Fibroblast of the aortic adventitia (primary cell): Measurements from ENCODE around the gene USP49. TPM values are rescaled to one million over a fixed set of nuclear protein-coding genes. Genes with fewer than 3 reads are reported as not detected.
A peak's percentile ranks its signal among the peaks of the same experiment; 100 is the strongest.
"Not testable (repeated sequence)": the region's sequence is repeated elsewhere in the genome, so short reads cannot be mapped to it uniquely, and the experiment has no call there.

Experiments
- DNase-seq: peaks from one replicate; pipeline ENCODE4 v3.0.0-alpha.2; 2010; ENCODE audit warnings: low read depth
- H3K4me3 ChIP-seq: 2 replicates; pipeline ENCODE4 v1.5.1; 2011; ENCODE audit warnings: low read depth, mild to moderate bottlenecking, control low read depth, low read length, moderate library complexity
- CTCF ChIP-seq: IDR thresholded peaks from 2 replicates; pipeline ENCODE4 v1.5.1; 2011; ENCODE audit warnings: mild to moderate bottlenecking, low read length, control low read depth, inconsistent platforms; ENCODE audit not compliant: insufficient read depth
- total RNA-seq: library from RNA; depleted of rRNA; stranded (reverse); fragments of >200 nt; gene quantifications from 2 replicates; pipeline ENCODE4 v1.2.3, GENCODE V29; 2012; ENCODE audit warnings: low replicate concordance

The USP49 gene
- total RNA-seq = 2.7 and 11.2 TPM in 2 replicates

- TF ChIP-seq CTCF = no peak
- H3K4me3 ChIP-seq = peak within 1 kb of the TSS; percentile 82
- DNase-seq = peak; percentile 83
Observed at GRCh38 chr6:41895300-41896233, at the start of gene USP49. Gene USP49 (minus strand): TSS chr6:41895375. CDS start chr6:41806983, 88,392 bp downstream.

- no peak for TF ChIP-seq CTCF
- DNase-seq = no peak
Observed at GRCh38 chr6:41943456-41943855, 48.3 kb upstream of the USP49 start.

DNA sequence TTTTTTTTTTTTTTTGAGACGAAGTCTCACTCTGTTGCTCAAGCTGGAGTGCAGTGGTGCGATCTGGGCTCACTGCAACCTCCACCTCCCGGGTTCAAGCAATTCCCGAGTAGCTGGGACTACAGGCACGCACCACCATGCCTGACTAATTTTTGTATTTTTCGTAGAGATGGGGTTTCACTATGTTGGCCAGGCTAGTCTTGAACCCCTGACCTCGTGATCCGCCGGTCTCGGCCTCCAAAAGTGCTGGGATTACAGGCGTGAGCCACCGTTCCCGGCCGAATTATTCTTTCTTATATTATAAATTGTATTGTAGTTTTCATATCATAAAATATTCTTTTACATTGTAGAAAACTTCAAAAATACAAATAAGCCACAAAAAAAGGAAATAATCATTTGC, 47.7 kb upstream of the USP49 start:
- not testable (repeated sequence) for H3K4me3 ChIP-seq, DNase-seq

More at GRCh38 chr6:41943456-41943855, 48.3 kb upstream of the USP49 start:
- no peak overlapping the region for H3K4me3 ChIP-seq

- DNase-seq = peak; percentile 77
- no peak for TF ChIP-seq CTCF
- peak overlapping the region; percentile 95 for H3K4me3 ChIP-seq
Observed at GRCh38 chr6:41942067-41942851, 47.1 kb upstream of the USP49 start.

DNA sequence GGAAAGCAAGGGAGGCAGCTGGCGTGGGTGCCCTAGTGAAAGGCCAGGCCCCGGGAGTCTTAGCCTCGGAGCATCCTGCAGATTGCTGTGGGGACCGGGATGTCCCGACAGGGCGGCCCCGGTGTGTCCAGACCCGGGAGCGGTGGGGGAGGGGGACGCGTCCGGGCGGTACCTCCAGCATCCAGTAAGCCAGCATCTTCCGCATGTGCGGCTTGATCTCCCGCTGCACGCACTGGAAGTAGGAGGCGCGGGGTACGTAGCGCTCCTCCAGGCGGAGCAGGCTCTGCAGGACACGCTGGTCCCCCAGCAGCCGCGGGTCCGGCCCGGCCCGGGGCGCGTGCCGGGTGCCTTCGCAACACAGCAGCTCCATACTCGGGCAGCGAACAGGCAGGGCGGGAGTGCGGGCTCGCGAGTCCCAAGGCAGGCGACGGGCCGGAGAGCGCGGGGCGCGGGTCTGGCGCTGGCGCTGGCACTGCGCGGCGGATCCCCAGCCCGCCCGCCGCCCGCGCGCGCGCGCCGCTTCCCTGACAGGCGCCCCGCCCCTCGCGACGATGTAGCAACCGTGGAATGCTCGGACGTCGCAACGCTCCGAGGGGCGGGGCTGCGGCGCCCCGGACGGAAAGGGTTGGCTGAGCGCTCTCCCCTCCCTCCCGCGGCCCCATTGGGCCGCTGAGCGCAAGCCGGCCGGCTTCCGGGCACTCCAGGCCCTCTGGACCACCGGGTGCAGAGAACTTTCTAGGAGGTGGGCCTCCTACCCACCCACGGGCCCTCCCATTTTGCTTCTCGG, 46.3 kb upstream of the USP49 start, which contains the start of gene CCND3:
CCND3 (minus strand) TSS at position 529 of the 787 bp plus-strand sequence; CDS start at position 370, 159 bp downstream.
- DNase-seq = peak; percentile 82
- no peak for TF ChIP-seq CTCF
- peak within 1 kb of the TSS; percentile 95 for H3K4me3 ChIP-seq

- peak overlapping the region; percentile 95 for H3K4me3 ChIP-seq
- DNase-seq = no peak
- peak; percentile 3 for TF ChIP-seq CTCF
Observed at GRCh38 chr6:41940759-41941279, 45.6 kb upstream of the USP49 start.
